SK-N-SH (cell line): Measurements from ENCODE around the gene ARHGAP26. TPM values are rescaled to one million over a fixed set of nuclear protein-coding genes. Genes with fewer than 3 reads are reported as not detected.

ENCODE experiments used
- CTCF ChIA-PET: fragments of 300-600, 350-600 bp; formaldehyde crosslinking; extraction: SDS; loops from one replicate; lab custom pipeline; 2021; lab: Yijun Ruan, JAX
- POLR2A ChIA-PET: fragments of 350-600 bp; sonication (Branson Sonifier 250); formaldehyde crosslinking; extraction: SDS; loops from one replicate; lab custom pipeline; 2020; ENCODE audit warnings: antibody characterized with exemption, inconsistent platforms; lab: Yijun Ruan, JAX
- DNase-seq: peaks from one replicate; pipeline ENCODE4 v3.0.0; 2012
- H2AFZ ChIP-seq: fragments of 200-600 bp; sonication (generic); 2 replicates; pipeline ENCODE4 v1.8.1; 2016; ENCODE audit warnings: antibody characterized with exemption, mild to moderate bottlenecking, low read depth
- H3F3A ChIP-seq: fragments of 200-600 bp; sonication (generic); replicated peaks from 2 replicates; pipeline ENCODE3; 2016; ENCODE audit warnings: antibody characterized with exemption, mild to moderate bottlenecking; ENCODE audit not compliant: insufficient read depth
- H3K27ac ChIP-seq, 2 experiments: fragments of 200-500 bp in 1 of 2; fragments of 200-600 bp in 1 of 2; sonication (Bioruptor generic) in 1 of 2; sonication (generic), shearing (Covaris generic) in 1 of 2; 2 replicates each; pipeline versions ENCODE4 v1.5.1 to v1.6.1; 2014 to 2016; ENCODE audit warnings: low read depth in 2 of 2, inconsistent platforms in 1 of 2, low read length in 1 of 2, mild to moderate bottlenecking in 1 of 2, mixed read lengths in 1 of 2
- H3K27me3 ChIP-seq: fragments of 200-600 bp; sonication (generic), shearing (Covaris generic); 2 replicates; pipeline ENCODE4 v1.6.1; 2016; ENCODE audit warnings: mixed run types; ENCODE audit not compliant: insufficient read depth
- H3K36me3 ChIP-seq, 2 experiments: fragments of 200-500 bp in 1 of 2; fragments of 200-600 bp in 1 of 2; sonication (Bioruptor generic) in 1 of 2; sonication (generic) in 1 of 2; replicated peaks in 1 of 2; 2 replicates each; pipeline versions ENCODE3 to v1.5.1; 2014 to 2016; ENCODE audit warnings: low read length in 1 of 2, mild to moderate bottlenecking in 1 of 2; ENCODE audit not compliant: insufficient read depth in 2 of 2, control insufficient read depth in 1 of 2
- H3K4me1 ChIP-seq, 2 experiments: fragments of 200-500 bp in 1 of 2; fragments of 200-600 bp in 1 of 2; sonication (Bioruptor generic) in 1 of 2; sonication (generic), shearing (Covaris generic) in 1 of 2; 2 replicates each; pipeline versions ENCODE4 v1.5.1 to v1.6.1; 2014 to 2016; ENCODE audit warnings: low read depth in 1 of 2, low read length in 1 of 2, mixed run types in 1 of 2; ENCODE audit not compliant: insufficient read depth in 2 of 2, control insufficient read depth in 1 of 2
- H3K4me2 ChIP-seq: fragments of 200-600 bp; sonication (generic), shearing (Covaris generic); 2 replicates; pipeline ENCODE4 v1.6.1; 2017; ENCODE audit warnings: mixed run types
- H3K4me3 ChIP-seq, 2 experiments: fragments of 200-500 bp in 1 of 2; fragments of 200-600 bp in 1 of 2; sonication (Bioruptor generic) in 1 of 2; sonication (generic), shearing (Covaris generic) in 1 of 2; 2 replicates each; pipeline versions ENCODE4 v1.5.1 to v1.8.1; 2014 to 2016; ENCODE audit warnings: low read depth in 2 of 2, inconsistent platforms in 1 of 2, low read length in 1 of 2, mild to moderate bottlenecking in 1 of 2, mixed read lengths in 1 of 2, moderate library complexity in 1 of 2
- H3K79me2 ChIP-seq: fragments of 200-600 bp; sonication (generic); 2 replicates; pipeline ENCODE4 v1.8.1; 2017; ENCODE audit warnings: mild to moderate bottlenecking; ENCODE audit not compliant: insufficient read depth
- H3K9ac ChIP-seq: fragments of 200-600 bp; sonication (generic); 2 replicates; pipeline ENCODE4 v1.6.1; 2017; ENCODE audit warnings: mixed run types
- H3K9me2 ChIP-seq: fragments of 200-600 bp; sonication (generic); 2 replicates; pipeline ENCODE4 v1.6.1; 2017; ENCODE audit warnings: mixed run types
- H3K9me3 ChIP-seq: fragments of 200-600 bp; sonication (generic); 2 replicates; pipeline ENCODE4 v1.6.1; 2017; ENCODE audit warnings: mixed run types, mild to moderate bottlenecking, moderate library complexity
- H4K20me1 ChIP-seq: fragments of 200-600 bp; sonication (generic); 2 replicates; pipeline ENCODE4 v1.6.1; 2017; ENCODE audit warnings: mild to moderate bottlenecking, mixed run types; ENCODE audit not compliant: insufficient read depth
- CHD2 ChIP-seq: fragments of 150-350 bp; IDR thresholded peaks from 2 replicates; pipeline ENCODE4 v1.6.1; 2018; ENCODE audit warnings: low read length; ENCODE audit not compliant: partially characterized antibody
- FOXJ3 ChIP-seq: sonication (generic); formaldehyde crosslinking; IDR thresholded peaks from 2 replicates; pipeline ENCODE4 v1.5.1; 2020; ENCODE audit warnings: mild to moderate bottlenecking, missing genetic modification reagents
- GATA2 ChIP-seq: sonication (generic); formaldehyde crosslinking; IDR thresholded peaks from 2 replicates; pipeline ENCODE4 v1.5.0; 2020; ENCODE audit warnings: mild to moderate bottlenecking, missing genetic modification reagents
- JUND ChIP-seq: IDR thresholded peaks from 2 replicates; pipeline ENCODE4 v1.4.0; 2012
- RAD21 ChIP-seq: IDR thresholded peaks from 2 replicates; pipeline ENCODE4 v1.6.1; 2012; ENCODE audit warnings: mild to moderate bottlenecking, low read length
- RXRA ChIP-seq: IDR thresholded peaks from 2 replicates; pipeline ENCODE4 v1.4.0; 2012; ENCODE audit warnings: low read depth, mild to moderate bottlenecking, borderline replicate concordance
- TCF12 ChIP-seq: IDR thresholded peaks from 2 replicates; pipeline ENCODE4 v1.4.0; 2012
- TEAD4 ChIP-seq: IDR thresholded peaks from 2 replicates; pipeline ENCODE4 v1.4.0; 2012; ENCODE audit warnings: mild to moderate bottlenecking, borderline replicate concordance; ENCODE audit not compliant: insufficient read depth
- USF1 ChIP-seq: IDR thresholded peaks from 2 replicates; pipeline ENCODE4 v1.4.0; 2012; ENCODE audit warnings: low read depth, borderline replicate concordance
- YY1 ChIP-seq: IDR thresholded peaks from 2 replicates; pipeline ENCODE4 v1.4.0; 2012; ENCODE audit warnings: low read depth, mild to moderate bottlenecking
- WGBS: methylation state at CpG from one replicate; pipeline ENCODE4 v1.1.6; 2017; ENCODE audit warnings: low lambda C conversion rate; 5-methylcytosine and 5-hydroxymethylcytosine counted together
- polyA plus RNA-seq, 3 experiments: library from polyadenylated mRNA; depleted of rRNA; stranded (reverse); fragments of >200 nt; gene quantifications; 2 replicates each; pipeline ENCODE4 v1.2.3, GENCODE V29; 2012
- TF ChIP-seq, protein P1 (sequence below): IDR thresholded peaks from 2 replicates; pipeline ENCODE4 v1.6.1; 2012; ENCODE audit warnings: mild to moderate bottlenecking, low read depth, low read length, moderate library complexity
- TF ChIP-seq, protein P2 (sequence below): fragments of 200-600 bp; sonication (generic); IDR thresholded peaks from 2 replicates; pipeline ENCODE4 v1.6.1; 2017; ENCODE audit warnings: antibody characterized with exemption, mild to moderate bottlenecking, moderate library complexity
- TF ChIP-seq, protein P3 (sequence below): fragments of 150-350 bp; IDR thresholded peaks from 2 replicates; pipeline ENCODE4 v1.6.1; 2017; ENCODE audit warnings: antibody characterized with exemption, low read length, low read depth, borderline replicate concordance

Gene ARHGAP26
- polyA plus RNA-seq, 1 of the 3 experiments (the other 2 are of a cell fraction), result 6.1 TPM

- CTCF ChIA-PET, result interaction anchor here (1.0 to 8.1 kb wide), 7 partner anchors 14 to 121 kb away, joined by 4 to 90 read pairs (median 19); no protein-coding TSS in a partner anchor
- Histone ChIP-seq H3K9ac (no peak overlapping the region), H3K4me2 (no peak overlapping the region), H3K27ac (no peak overlapping the region), H3K36me3 (no peaks in the 10 kb centered on the region), H2AFZ (no peak overlapping the region), H3F3A (no peaks in the 10 kb centered on the region), H3K9me3 (no peaks in the 10 kb centered on the region), H3K27me3 (no peaks in the 10 kb centered on the region), H4K20me1 (no peaks in the 10 kb centered on the region), H3K79me2 (no peaks in the 10 kb centered on the region), H3K9me2 (no peaks in the 10 kb centered on the region), H3K4me3 (no peak overlapping the region), H3K4me1 (peaks cover 12 to 16% of the 10 kb centered on the region in 2 experiments; a peak in 3 of 4 replicates)
- TF ChIP-seq RAD21 (no peak), JUND (no peak), TCF12 (no peak), RXRA (no peak), CHD2 (no peak)
- TF ChIP-seq, protein P1, sequence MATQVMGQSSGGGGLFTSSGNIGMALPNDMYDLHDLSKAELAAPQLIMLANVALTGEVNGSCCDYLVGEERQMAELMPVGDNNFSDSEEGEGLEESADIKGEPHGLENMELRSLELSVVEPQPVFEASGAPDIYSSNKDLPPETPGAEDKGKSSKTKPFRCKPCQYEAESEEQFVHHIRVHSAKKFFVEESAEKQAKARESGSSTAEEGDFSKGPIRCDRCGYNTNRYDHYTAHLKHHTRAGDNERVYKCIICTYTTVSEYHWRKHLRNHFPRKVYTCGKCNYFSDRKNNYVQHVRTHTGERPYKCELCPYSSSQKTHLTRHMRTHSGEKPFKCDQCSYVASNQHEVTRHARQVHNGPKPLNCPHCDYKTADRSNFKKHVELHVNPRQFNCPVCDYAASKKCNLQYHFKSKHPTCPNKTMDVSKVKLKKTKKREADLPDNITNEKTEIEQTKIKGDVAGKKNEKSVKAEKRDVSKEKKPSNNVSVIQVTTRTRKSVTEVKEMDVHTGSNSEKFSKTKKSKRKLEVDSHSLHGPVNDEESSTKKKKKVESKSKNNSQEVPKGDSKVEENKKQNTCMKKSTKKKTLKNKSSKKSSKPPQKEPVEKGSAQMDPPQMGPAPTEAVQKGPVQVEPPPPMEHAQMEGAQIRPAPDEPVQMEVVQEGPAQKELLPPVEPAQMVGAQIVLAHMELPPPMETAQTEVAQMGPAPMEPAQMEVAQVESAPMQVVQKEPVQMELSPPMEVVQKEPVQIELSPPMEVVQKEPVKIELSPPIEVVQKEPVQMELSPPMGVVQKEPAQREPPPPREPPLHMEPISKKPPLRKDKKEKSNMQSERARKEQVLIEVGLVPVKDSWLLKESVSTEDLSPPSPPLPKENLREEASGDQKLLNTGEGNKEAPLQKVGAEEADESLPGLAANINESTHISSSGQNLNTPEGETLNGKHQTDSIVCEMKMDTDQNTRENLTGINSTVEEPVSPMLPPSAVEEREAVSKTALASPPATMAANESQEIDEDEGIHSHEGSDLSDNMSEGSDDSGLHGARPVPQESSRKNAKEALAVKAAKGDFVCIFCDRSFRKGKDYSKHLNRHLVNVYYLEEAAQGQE, result no peak
- TF ChIP-seq, protein P2, sequence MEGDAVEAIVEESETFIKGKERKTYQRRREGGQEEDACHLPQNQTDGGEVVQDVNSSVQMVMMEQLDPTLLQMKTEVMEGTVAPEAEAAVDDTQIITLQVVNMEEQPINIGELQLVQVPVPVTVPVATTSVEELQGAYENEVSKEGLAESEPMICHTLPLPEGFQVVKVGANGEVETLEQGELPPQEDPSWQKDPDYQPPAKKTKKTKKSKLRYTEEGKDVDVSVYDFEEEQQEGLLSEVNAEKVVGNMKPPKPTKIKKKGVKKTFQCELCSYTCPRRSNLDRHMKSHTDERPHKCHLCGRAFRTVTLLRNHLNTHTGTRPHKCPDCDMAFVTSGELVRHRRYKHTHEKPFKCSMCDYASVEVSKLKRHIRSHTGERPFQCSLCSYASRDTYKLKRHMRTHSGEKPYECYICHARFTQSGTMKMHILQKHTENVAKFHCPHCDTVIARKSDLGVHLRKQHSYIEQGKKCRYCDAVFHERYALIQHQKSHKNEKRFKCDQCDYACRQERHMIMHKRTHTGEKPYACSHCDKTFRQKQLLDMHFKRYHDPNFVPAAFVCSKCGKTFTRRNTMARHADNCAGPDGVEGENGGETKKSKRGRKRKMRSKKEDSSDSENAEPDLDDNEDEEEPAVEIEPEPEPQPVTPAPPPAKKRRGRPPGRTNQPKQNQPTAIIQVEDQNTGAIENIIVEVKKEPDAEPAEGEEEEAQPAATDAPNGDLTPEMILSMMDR, result no peak
- no peak for DNase-seq
- POLR2A ChIA-PET, result no interaction called here
- WGBS, result 33% methylated on average over 1 of the region's 1 CpG
Measured at GRCh38 chr5:142767911-142768310, 2.3 kb upstream of the ARHGAP26 start.

DNA sequence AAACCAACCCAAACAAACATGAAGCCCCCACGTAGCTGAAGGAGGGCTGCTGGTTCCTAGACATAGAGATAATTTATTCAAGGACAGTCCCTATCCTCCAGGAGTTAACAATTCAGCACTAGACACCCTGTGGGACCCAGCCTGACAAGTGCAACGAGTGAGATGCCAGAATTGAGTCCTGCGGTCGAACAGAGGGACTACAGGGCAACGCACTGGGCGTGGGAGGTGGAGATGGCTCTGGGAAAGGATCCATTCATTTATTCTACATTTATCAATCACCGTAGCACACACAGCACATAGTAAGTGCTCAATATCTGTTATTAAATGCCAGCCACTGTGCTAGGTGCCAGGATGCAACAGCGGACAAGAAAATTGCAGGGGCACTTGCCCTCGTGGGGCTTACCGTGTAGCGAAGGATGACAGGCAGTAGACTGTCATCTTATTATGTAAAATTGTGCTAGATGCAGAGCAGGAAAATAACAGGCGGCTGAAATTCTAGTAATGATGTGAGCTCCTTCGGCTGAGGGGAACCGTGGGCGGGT, 855 bp upstream of the ARHGAP26 start:
- H3K36me3 ChIP-seq, result no peaks in the 10 kb centered on the region
- peak overlapping the region; percentile 80 for H3K4me2 ChIP-seq
- H2AFZ ChIP-seq, result peak overlapping the region; percentile 92
- H3K27ac ChIP-seq, result peak overlapping the region; percentile 39 to 70; a peak in 2 of 4 replicates
- no peaks in the 10 kb centered on the region for H3K27me3 ChIP-seq
- 31% methylated on average over 15 of the region's 15 CpGs for WGBS
- H3K79me2 ChIP-seq, result no peaks in the 10 kb centered on the region
- peaks cover 12 to 17% of the 10 kb centered on the region in 2 experiments; a peak in 3 of 4 replicates for H3K4me1 ChIP-seq
- H3K9me2 ChIP-seq, result no peaks in the 10 kb centered on the region
- POLR2A ChIA-PET, result interaction anchor here (1.0 to 1.6 kb wide), 3 partner anchors 24 to 103 kb away, joined by 3 to 4 read pairs (median 4); no protein-coding TSS in a partner anchor
- peak overlapping the region; percentile 58; the same call in 1 of the 2 replicates for H3K9ac ChIP-seq
- CTCF ChIA-PET, result interaction anchor here (0.8 to 8.1 kb wide), 16 partner anchors 11 to 112 kb away, joined by 3 to 90 read pairs (median 18); no protein-coding TSS in a partner anchor
- no peaks in the 10 kb centered on the region for H3K9me3 ChIP-seq
- DNase-seq, result peak; percentile 32
- H3K4me3 ChIP-seq, result peak overlapping the region; percentile 70 to 87
- H4K20me1 ChIP-seq, result no peaks in the 10 kb centered on the region
- TF ChIP-seq YY1, result no peak
- no peak for TF ChIP-seq TCF12
- TF ChIP-seq USF1, result no peak
- no peak for TF ChIP-seq TEAD4
- TF ChIP-seq, protein P3, sequence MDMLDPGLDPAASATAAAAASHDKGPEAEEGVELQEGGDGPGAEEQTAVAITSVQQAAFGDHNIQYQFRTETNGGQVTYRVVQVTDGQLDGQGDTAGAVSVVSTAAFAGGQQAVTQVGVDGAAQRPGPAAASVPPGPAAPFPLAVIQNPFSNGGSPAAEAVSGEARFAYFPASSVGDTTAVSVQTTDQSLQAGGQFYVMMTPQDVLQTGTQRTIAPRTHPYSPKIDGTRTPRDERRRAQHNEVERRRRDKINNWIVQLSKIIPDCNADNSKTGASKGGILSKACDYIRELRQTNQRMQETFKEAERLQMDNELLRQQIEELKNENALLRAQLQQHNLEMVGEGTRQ, result no peak
- TF ChIP-seq GATA2 (CRISPR knock-in tag), result no peak
- TF ChIP-seq FOXJ3 (CRISPR knock-in tag), result no peak
- H3F3A ChIP-seq, result no peaks in the 10 kb centered on the region
